ENCODE measurements around the gene RASGRP2.

GRCh38 chr11:64751580-64751979 lies 7.6 kb upstream of the RASGRP2 start:
- TF ChIP-seq CTCF (IDR thresholded peaks at IDR 0.05; ENCODE audit: control extremely low read depth in 1 of 3, insufficient read depth in 1 of 3, low read depth in 1 of 3, low read length in 3 of 3) (no peak), EGR1 (IDR thresholded peaks at IDR 0.05; ENCODE audit: borderline replicate concordance, low read depth, low read length) (no peak), RFX5 (IDR thresholded peaks at IDR 0.05; ENCODE audit: borderline replicate concordance, low read depth, low read length) (no peak)
